OCI-LY1 (cell line): Measurements from ENCODE around the gene GP1BB.

Experiments
- H2AFZ ChIP-seq: fragments of 200-600 bp; sonication (generic), shearing (Covaris generic); 2 replicates; pipeline ENCODE4 v1.6.0; 2014; ENCODE audit warnings: antibody characterized with exemption, mild to moderate bottlenecking, low read length
- H3F3A ChIP-seq: fragments of 200-600 bp; sonication (generic), shearing (Covaris generic); 2 replicates; pipeline ENCODE4 v1.6.0; 2014; ENCODE audit warnings: mild to moderate bottlenecking, antibody characterized with exemption, low read length, moderate library complexity; ENCODE audit not compliant: insufficient read depth
- H3K27ac ChIP-seq: fragments of 200-600 bp; sonication (generic); 2 replicates; pipeline ENCODE4 v1.5.1; 2014; ENCODE audit warnings: low read length, mixed run types, mild to moderate bottlenecking, low read depth; ENCODE audit not compliant: poor library complexity, severe bottlenecking
- H3K27me3 ChIP-seq: fragments of 200-600 bp; sonication (generic); 2 replicates; pipeline ENCODE4 v1.6.0; 2014; ENCODE audit warnings: antibody characterized with exemption, mild to moderate bottlenecking, low read length, moderate library complexity; ENCODE audit not compliant: insufficient read depth
- H3K36me3 ChIP-seq: fragments of 200-600 bp; sonication (generic); 2 replicates; pipeline ENCODE4 v1.6.1; 2014; ENCODE audit warnings: mild to moderate bottlenecking, antibody characterized with exemption, low read length, moderate library complexity, mixed read lengths; ENCODE audit not compliant: insufficient read depth
- H3K4me1 ChIP-seq: fragments of 200-600 bp; sonication (generic); 2 replicates; pipeline ENCODE4 v1.5.1; 2014; ENCODE audit warnings: mild to moderate bottlenecking, low read length, moderate library complexity; ENCODE audit not compliant: insufficient read depth, severe bottlenecking
- H3K4me2 ChIP-seq: fragments of 200-600 bp; sonication (generic), shearing (Covaris generic); 2 replicates; pipeline ENCODE4 v1.6.1; 2014; ENCODE audit warnings: low read length
- H3K4me3 ChIP-seq: fragments of 200-600 bp; sonication (generic); 2 replicates; pipeline ENCODE4 v1.5.1; 2014; ENCODE audit warnings: low read length, low read depth, mild to moderate bottlenecking, mixed read lengths; ENCODE audit not compliant: poor library complexity, severe bottlenecking
- H3K79me2 ChIP-seq: fragments of 200-600 bp; shearing (Covaris generic); 2 replicates; pipeline ENCODE4 v1.6.1; 2016; ENCODE audit warnings: mixed run types, low read length, mixed read lengths; ENCODE audit not compliant: insufficient read depth
- H3K9ac ChIP-seq: fragments of 200-600 bp; sonication (generic), shearing (Covaris generic); 2 replicates; pipeline ENCODE4 v1.6.1; 2014; ENCODE audit warnings: mild to moderate bottlenecking, low read length, mixed read lengths
- H3K9me2 ChIP-seq: fragments of 200-600 bp; sonication (generic), shearing (Covaris generic); 2 replicates; pipeline ENCODE4 v1.6.1; 2014; ENCODE audit warnings: low read depth, mild to moderate bottlenecking, low read length, mixed read lengths
- H3K9me3 ChIP-seq: fragments of 200-600 bp; shearing (Covaris generic); 2 replicates; pipeline ENCODE4 v1.6.1; 2014; ENCODE audit warnings: low read length, mixed read lengths
- H4K20me1 ChIP-seq: fragments of 200-600 bp; sonication (generic), shearing (Covaris generic); 2 replicates; pipeline ENCODE4 v1.6.0; 2016; ENCODE audit warnings: mild to moderate bottlenecking, low read length; ENCODE audit not compliant: insufficient read depth
- EZH2 ChIP-seq: fragments of 200-600 bp; sonication (generic), shearing (Covaris generic); IDR thresholded peaks from 2 replicates; pipeline ENCODE4 v1.8.0; 2017; ENCODE audit warnings: borderline replicate concordance, mixed run types, mild to moderate bottlenecking, antibody characterized with exemption, low read length, moderate library complexity, mixed read lengths
- TF ChIP-seq, protein P1 (sequence below): fragments of 200-600 bp; sonication (generic), shearing (Covaris generic); IDR thresholded peaks from 2 replicates; pipeline ENCODE4 v1.5.1; 2017; ENCODE audit warnings: mild to moderate bottlenecking, antibody characterized with exemption, low read length, moderate library complexity, mixed read lengths

Gene GP1BB

DNA sequence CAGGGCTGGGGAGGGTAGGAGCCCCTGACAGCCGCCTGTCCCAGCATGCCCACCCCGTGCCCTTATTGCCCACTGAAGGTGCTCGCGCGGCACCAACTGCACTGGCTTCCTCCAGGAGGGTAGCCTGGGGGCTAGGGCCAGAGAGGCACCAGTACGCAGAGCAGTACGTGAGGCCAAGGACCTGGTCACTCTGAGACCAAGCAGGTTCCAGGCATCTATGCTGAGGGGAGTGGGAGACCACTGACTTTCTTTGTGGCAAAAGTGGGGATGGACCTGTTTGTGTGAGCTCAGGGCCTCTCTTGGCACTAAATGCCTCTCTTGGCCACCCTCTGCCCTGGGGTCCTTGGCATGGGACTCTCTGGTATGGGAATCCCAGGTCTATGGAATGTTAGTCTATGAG, 10.8 kb downstream of the GP1BB start:
- no peaks in the 10 kb centered on the region for H3K79me2 ChIP-seq
- H3K36me3 ChIP-seq: no peaks in the 10 kb centered on the region
- no peaks in the 10 kb centered on the region for H3K9me2 ChIP-seq
- no peaks in the 10 kb centered on the region for H3F3A ChIP-seq
- H4K20me1 ChIP-seq: no peaks in the 10 kb centered on the region
- no peaks in the 10 kb centered on the region for H3K4me1 ChIP-seq
- H3K27me3 ChIP-seq: no peaks in the 10 kb centered on the region; the same call in 1 of the 2 replicates
- H3K4me2 ChIP-seq: no peak overlapping the region
- no peaks in the 10 kb centered on the region for H3K9me3 ChIP-seq
- no peak overlapping the region for H3K4me3 ChIP-seq
- H3K9ac ChIP-seq: no peak overlapping the region
- no peak overlapping the region for H2AFZ ChIP-seq
- H3K27ac ChIP-seq: no peak overlapping the region
- no peak for TF ChIP-seq EZH2
- TF ChIP-seq, protein P1, sequence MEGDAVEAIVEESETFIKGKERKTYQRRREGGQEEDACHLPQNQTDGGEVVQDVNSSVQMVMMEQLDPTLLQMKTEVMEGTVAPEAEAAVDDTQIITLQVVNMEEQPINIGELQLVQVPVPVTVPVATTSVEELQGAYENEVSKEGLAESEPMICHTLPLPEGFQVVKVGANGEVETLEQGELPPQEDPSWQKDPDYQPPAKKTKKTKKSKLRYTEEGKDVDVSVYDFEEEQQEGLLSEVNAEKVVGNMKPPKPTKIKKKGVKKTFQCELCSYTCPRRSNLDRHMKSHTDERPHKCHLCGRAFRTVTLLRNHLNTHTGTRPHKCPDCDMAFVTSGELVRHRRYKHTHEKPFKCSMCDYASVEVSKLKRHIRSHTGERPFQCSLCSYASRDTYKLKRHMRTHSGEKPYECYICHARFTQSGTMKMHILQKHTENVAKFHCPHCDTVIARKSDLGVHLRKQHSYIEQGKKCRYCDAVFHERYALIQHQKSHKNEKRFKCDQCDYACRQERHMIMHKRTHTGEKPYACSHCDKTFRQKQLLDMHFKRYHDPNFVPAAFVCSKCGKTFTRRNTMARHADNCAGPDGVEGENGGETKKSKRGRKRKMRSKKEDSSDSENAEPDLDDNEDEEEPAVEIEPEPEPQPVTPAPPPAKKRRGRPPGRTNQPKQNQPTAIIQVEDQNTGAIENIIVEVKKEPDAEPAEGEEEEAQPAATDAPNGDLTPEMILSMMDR: no peak

DNA sequence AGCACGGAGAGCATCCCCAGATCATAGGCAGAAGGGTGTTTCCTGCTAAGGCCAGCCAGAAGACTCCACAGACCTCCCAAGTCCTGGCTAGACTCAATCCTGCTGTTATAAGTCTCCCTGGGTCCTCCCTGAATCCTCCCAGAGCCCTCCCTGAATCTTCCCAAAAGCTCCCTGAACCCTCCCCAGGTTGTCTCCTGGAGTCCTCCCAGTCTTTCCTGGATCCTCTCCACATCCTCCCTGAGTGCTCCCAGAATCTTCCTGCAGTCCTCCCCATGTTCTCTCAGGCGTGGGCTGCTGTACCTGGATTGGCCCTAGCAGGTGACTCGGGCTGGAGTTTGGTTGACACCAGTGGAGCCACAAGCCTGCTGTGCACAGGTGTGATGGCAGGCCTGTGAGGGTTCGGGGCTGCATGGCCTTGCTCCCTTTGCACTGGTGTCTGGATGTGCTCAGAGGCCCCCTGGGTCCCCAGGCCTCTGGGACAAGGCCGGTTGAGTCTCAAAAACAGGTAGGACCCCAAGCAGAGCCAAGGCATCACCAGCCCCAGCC, 11.6 kb downstream of the GP1BB start:
- Histone ChIP-seq H3K36me3 (no peaks in the 10 kb centered on the region), H3K27ac (no peak overlapping the region), H3K4me1 (no peaks in the 10 kb centered on the region), H3K4me2 (no peak overlapping the region), H3K79me2 (no peaks in the 10 kb centered on the region), H3K9me3 (no peaks in the 10 kb centered on the region), H3K27me3 (no peaks in the 10 kb centered on the region; the same call in 1 of the 2 replicates), H3K9me2 (no peaks in the 10 kb centered on the region), H3K4me3 (no peak overlapping the region), H3F3A (no peaks in the 10 kb centered on the region), H3K9ac (no peak overlapping the region), H2AFZ (no peak overlapping the region), H4K20me1 (no peaks in the 10 kb centered on the region)
- TF ChIP-seq, protein P1: no peak
- no peak for TF ChIP-seq EZH2

DNA sequence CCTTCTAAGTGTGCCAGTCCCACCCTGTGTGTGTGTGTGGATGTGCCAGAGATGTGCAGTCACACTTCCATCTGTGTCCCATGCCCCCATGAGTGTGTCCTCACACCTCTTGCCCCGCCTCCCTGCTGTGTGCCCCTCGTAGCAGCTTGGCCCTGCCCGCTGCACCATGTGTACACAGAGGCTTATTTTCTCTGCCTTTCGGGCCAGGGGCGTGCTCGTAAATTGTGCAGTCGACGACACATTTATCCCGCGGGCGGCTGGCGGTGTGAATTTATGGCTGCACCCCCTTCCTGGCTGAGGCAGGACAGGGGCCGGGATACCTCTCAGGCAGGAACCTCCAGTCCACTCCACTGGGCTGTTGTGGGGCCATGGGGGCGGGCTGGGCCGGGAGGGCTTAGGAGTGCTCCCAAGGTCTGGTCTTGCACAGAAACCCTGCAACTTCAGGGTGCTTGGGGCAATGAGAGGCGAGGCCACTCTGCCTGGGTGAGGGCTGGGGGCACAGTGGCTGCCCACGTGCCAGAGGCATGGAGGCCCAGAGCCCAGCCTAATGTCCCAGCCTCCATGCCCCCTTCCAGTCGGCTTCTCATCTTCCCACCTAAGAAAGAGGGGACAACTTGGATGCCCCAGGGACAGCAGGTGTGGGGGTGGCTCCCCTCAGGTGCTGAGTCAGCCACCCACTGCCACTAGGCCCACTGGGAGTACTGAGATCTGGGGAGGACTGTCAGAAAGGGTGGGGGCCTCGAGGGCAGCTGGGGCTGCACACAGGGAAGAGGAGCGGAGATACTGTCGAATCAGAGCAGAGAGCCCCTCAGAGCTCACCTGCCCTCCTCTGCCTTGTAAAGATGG, 12.5 kb downstream of the GP1BB start:
- Histone ChIP-seq H2AFZ (no peak overlapping the region), H3F3A (no peaks in the 10 kb centered on the region), H3K79me2 (no peaks in the 10 kb centered on the region), H3K9me2 (no peaks in the 10 kb centered on the region), H3K9ac (no peak overlapping the region), H3K4me2 (no peak overlapping the region), H3K36me3 (no peaks in the 10 kb centered on the region), H3K27me3 (peaks cover 3% of the 10 kb centered on the region; the same call in 1 of the 2 replicates), H3K9me3 (no peaks in the 10 kb centered on the region), H3K4me3 (no peak overlapping the region), H4K20me1 (no peaks in the 10 kb centered on the region), H3K4me1 (no peaks in the 10 kb centered on the region), H3K27ac (no peak overlapping the region)
- TF ChIP-seq, protein P1: no peak
- TF ChIP-seq EZH2: no peak
